Measurements from ENCODE around the gene ENKUR.

- TF ChIP-seq, protein P1, sequence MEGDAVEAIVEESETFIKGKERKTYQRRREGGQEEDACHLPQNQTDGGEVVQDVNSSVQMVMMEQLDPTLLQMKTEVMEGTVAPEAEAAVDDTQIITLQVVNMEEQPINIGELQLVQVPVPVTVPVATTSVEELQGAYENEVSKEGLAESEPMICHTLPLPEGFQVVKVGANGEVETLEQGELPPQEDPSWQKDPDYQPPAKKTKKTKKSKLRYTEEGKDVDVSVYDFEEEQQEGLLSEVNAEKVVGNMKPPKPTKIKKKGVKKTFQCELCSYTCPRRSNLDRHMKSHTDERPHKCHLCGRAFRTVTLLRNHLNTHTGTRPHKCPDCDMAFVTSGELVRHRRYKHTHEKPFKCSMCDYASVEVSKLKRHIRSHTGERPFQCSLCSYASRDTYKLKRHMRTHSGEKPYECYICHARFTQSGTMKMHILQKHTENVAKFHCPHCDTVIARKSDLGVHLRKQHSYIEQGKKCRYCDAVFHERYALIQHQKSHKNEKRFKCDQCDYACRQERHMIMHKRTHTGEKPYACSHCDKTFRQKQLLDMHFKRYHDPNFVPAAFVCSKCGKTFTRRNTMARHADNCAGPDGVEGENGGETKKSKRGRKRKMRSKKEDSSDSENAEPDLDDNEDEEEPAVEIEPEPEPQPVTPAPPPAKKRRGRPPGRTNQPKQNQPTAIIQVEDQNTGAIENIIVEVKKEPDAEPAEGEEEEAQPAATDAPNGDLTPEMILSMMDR (IDR thresholded peaks at IDR 0.05): no peak
- TF ChIP-seq POLR2A (IDR thresholded peaks at IDR 0.05): no peak
- peak in 1 of 2 donors; percentile 53 for TF ChIP-seq EP300 (IDR thresholded peaks at IDR 0.05)
These were observed 68.5 kb downstream of the ENKUR start for GRCh38 chr10:24947304-24948097.

Measured in tibial nerve (tissue), 4 donors.